Stimulated activated CD8-positive, alpha-beta memory T cell treated with anti-CD3 and anti-CD28 coated beads, Interleukin-15, amount 100 ng/mL, for 4 hours (primary cell): ENCODE measurements around the gene KCNMA1.

Source experiments
- DNase-seq, 2 donors: peaks; one replicate each; pipeline ENCODE4 v3.0.0-alpha.2; 2020; ENCODE audit warnings: low read depth in 2 of 2

The KCNMA1 gene

GRCh38 chr10:76902949-76903348 lies 734.7 kb downstream of the KCNMA1 start:
- DNase-seq, result no peak

GRCh38 chr10:76901701-76902100 lies 735.9 kb downstream of the KCNMA1 start:
- DNase-seq, result no peak

- no peak for DNase-seq
Observed at GRCh38 chr10:76899490-76899889, 738.1 kb downstream of the KCNMA1 start.

- no peak for DNase-seq
Observed at GRCh38 chr10:76892766-76893479, 744.7 kb downstream of the KCNMA1 start.

GRCh38 chr10:76887223-76888010 lies 750.2 kb downstream of the KCNMA1 start:
- no peak for DNase-seq

- no peak for DNase-seq
Observed at GRCh38 chr10:76885816-76886215, 751.8 kb downstream of the KCNMA1 start.

- no peak for DNase-seq
Observed at GRCh38 chr10:76884673-76885275, 752.8 kb downstream of the KCNMA1 start.

- DNase-seq, result no peak
Observed at GRCh38 chr10:76883596-76883995, 754.0 kb downstream of the KCNMA1 start.

GRCh38 chr10:76882796-76883195 lies 754.8 kb downstream of the KCNMA1 start:
- DNase-seq, result no peak

- no peak for DNase-seq
Observed at GRCh38 chr10:76882245-76882644, 755.4 kb downstream of the KCNMA1 start.

GRCh38 chr10:76881477-76882220 lies 756.0 kb downstream of the KCNMA1 start:
- DNase-seq, result no peak

- DNase-seq, result no peak
Observed at GRCh38 chr10:76880931-76881330, 756.7 kb downstream of the KCNMA1 start.

GRCh38 chr10:76879116-76879913 lies 758.3 kb downstream of the KCNMA1 start:
- DNase-seq, result no peak

GRCh38 chr10:76878514-76878913 lies 759.1 kb downstream of the KCNMA1 start:
- DNase-seq, result no peak

- DNase-seq, result no peak
Observed at GRCh38 chr10:76874896-76875295, 762.7 kb downstream of the KCNMA1 start.

GRCh38 chr10:76874176-76874575 lies 763.4 kb downstream of the KCNMA1 start:
- no peak for DNase-seq

- DNase-seq, result no peak
Observed at GRCh38 chr10:76871697-76872295, 765.8 kb downstream of the KCNMA1 start.

GRCh38 chr10:76869931-76870330 lies 767.7 kb downstream of the KCNMA1 start:
- DNase-seq, result no peak

GRCh38 chr10:76868098-76868977 lies 769.3 kb downstream of the KCNMA1 start:
- DNase-seq, result no peak
